ENCODE data around the gene AQP1. TPM values are rescaled to one million over a fixed set of nuclear protein-coding genes. Genes with fewer than 3 reads are reported as not detected.

AQP1 gene
- total RNA-seq, 1 donor from 2014 or later, result 2.5 TPM

GRCh38 chr7:30931929-30932540 is 20.4 kb downstream of the AQP1 start:
- Histone ChIP-seq H3K4me3 (ENCODE audit: low read depth, low read length) (no peak overlapping the region), H3K27me3 (ENCODE audit: control insufficient read depth, insufficient read depth, low read length) (no peaks in the 10 kb centered on the region), H3K36me3 (ENCODE audit: control insufficient read depth, insufficient read depth, low read length) (no peaks in the 10 kb centered on the region)
- no peak for TF ChIP-seq CTCF (IDR thresholded peaks at IDR 0.05; ENCODE audit: insufficient read depth, low read length, poor library complexity, severe bottlenecking)
- DNase-seq (ENCODE audit: low read depth), result no peak

GRCh38 chr7:30932562-30932961 is 20.9 kb downstream of the AQP1 start:
- no peak for DNase-seq (ENCODE audit: low read depth)
- TF ChIP-seq CTCF (IDR thresholded peaks at IDR 0.05; ENCODE audit: insufficient read depth, low read length, poor library complexity, severe bottlenecking), result no peak
- no peak overlapping the region for H3K4me3 ChIP-seq (ENCODE audit: low read depth, low read length)
- H3K27me3 ChIP-seq (ENCODE audit: control insufficient read depth, insufficient read depth, low read length), result no peaks in the 10 kb centered on the region
- no peaks in the 10 kb centered on the region for H3K36me3 ChIP-seq (ENCODE audit: control insufficient read depth, insufficient read depth, low read length)

GRCh38 chr7:30933124-30933974 is 21.7 kb downstream of the AQP1 start:
- Histone ChIP-seq H3K27me3 (ENCODE audit: control insufficient read depth, insufficient read depth, low read length) (no peaks in the 10 kb centered on the region), H3K36me3 (ENCODE audit: control insufficient read depth, insufficient read depth, low read length) (no peaks in the 10 kb centered on the region), H3K4me3 (ENCODE audit: low read depth, low read length) (no peak overlapping the region)
- no peak for DNase-seq (ENCODE audit: low read depth)
- no peak for TF ChIP-seq CTCF (IDR thresholded peaks at IDR 0.05; ENCODE audit: insufficient read depth, low read length, poor library complexity, severe bottlenecking)

- Histone ChIP-seq H3K36me3 (ENCODE audit: control insufficient read depth, insufficient read depth, low read length) (no peaks in the 10 kb centered on the region), H3K27me3 (ENCODE audit: control insufficient read depth, insufficient read depth, low read length) (no peaks in the 10 kb centered on the region), H3K4me3 (ENCODE audit: low read depth, low read length) (no peak overlapping the region)
- no peak for DNase-seq (ENCODE audit: low read depth)
- no peak for TF ChIP-seq CTCF (IDR thresholded peaks at IDR 0.05; ENCODE audit: insufficient read depth, low read length, poor library complexity, severe bottlenecking)
Observed at GRCh38 chr7:30934225-30934624, 22.6 kb downstream of the AQP1 start.

GRCh38 chr7:30934732-30935568 is 23.3 kb downstream of the AQP1 start:
- TF ChIP-seq CTCF (IDR thresholded peaks at IDR 0.05; ENCODE audit: insufficient read depth, low read length, poor library complexity, severe bottlenecking), result no peak
- Histone ChIP-seq H3K36me3 (ENCODE audit: control insufficient read depth, insufficient read depth, low read length) (no peaks in the 10 kb centered on the region), H3K4me3 (ENCODE audit: low read depth, low read length) (no peak overlapping the region), H3K27me3 (ENCODE audit: control insufficient read depth, insufficient read depth, low read length) (no peaks in the 10 kb centered on the region)
- no peak for DNase-seq (ENCODE audit: low read depth)

Data from kidney epithelial cell (primary cell).